Keratinocyte (primary cell): ENCODE data around the gene TBP. TPM values are rescaled to one million over a fixed set of nuclear protein-coding genes. Genes with fewer than 3 reads are reported as not detected.
"Not testable (repeated sequence)": the region's sequence is repeated elsewhere in the genome, so short reads cannot be mapped to it uniquely, and the experiment has no call there.

Experiments
- DNase-seq: peaks from one replicate; pipeline ENCODE4 v3.0.0-alpha.2; 2011; ENCODE audit warnings: low read depth, missing footprints, low spot score
- FAIRE-seq: peaks from 2 replicates; lab custom pipeline; 2011; peaks lifted over from hg19 to GRCh38; lab: Jason Lieb, UNC
- H2AFZ ChIP-seq: 2 replicates; pipeline ENCODE4 v1.6.0; 2012; ENCODE audit warnings: low read length, control low read depth, inconsistent platforms; ENCODE audit not compliant: control insufficient read depth
- H3K27ac ChIP-seq: 2 replicates; pipeline ENCODE4 v1.5.1; 2011; ENCODE audit warnings: low read length; ENCODE audit not compliant: control insufficient read depth, insufficient read depth
- H3K27me3 ChIP-seq: 3 replicates; pipeline ENCODE4 v1.6.0; 2011; ENCODE audit warnings: low read length; ENCODE audit not compliant: control insufficient read depth, insufficient read depth; ENCODE audit errors: extremely low read depth
- H3K36me3 ChIP-seq, 2 experiments: 2 replicates in 1 of 2; 3 replicates in 1 of 2; pipeline ENCODE4 v1.5.1; 2011; ENCODE audit warnings: low read length in 2 of 2, mild to moderate bottlenecking in 1 of 2; ENCODE audit not compliant: control insufficient read depth in 2 of 2, insufficient read depth in 2 of 2; ENCODE audit errors: extremely low read depth in 1 of 2
- H3K4me1 ChIP-seq: 3 replicates; pipeline ENCODE4 v1.5.1; 2011; ENCODE audit warnings: low read length; ENCODE audit not compliant: control insufficient read depth, insufficient read depth; ENCODE audit errors: extremely low read depth
- H3K4me2 ChIP-seq: 3 replicates; pipeline ENCODE4 v1.6.0; 2011; ENCODE audit warnings: low read depth, low read length; ENCODE audit not compliant: control insufficient read depth, insufficient read depth; ENCODE audit errors: extremely low read depth
- H3K4me3 ChIP-seq, 3 experiments: fragments of 200-600 bp in 1 of 3; sonication (generic) in 1 of 3; 2 replicates in 2 of 3; 3 replicates in 1 of 3; pipeline ENCODE4 v1.5.1; 2011 to 2016; ENCODE audit warnings: low read length in 3 of 3, mild to moderate bottlenecking in 3 of 3, control low read depth in 2 of 3, inconsistent platforms in 1 of 3, low read depth in 1 of 3, mixed read lengths in 1 of 3, mixed run types in 1 of 3, moderate library complexity in 1 of 3; ENCODE audit not compliant: control insufficient read depth in 2 of 3, insufficient read depth in 2 of 3; ENCODE audit errors: extremely low read depth in 1 of 3
- H3K79me2 ChIP-seq: 2 replicates; pipeline ENCODE4 v1.6.0; 2012; ENCODE audit warnings: low read length; ENCODE audit not compliant: control insufficient read depth, insufficient read depth
- H3K9ac ChIP-seq: 3 replicates; pipeline ENCODE4 v1.6.0; 2011; ENCODE audit warnings: low read length; ENCODE audit not compliant: control insufficient read depth, insufficient read depth; ENCODE audit errors: extremely low read depth
- H3K9me1 ChIP-seq: 3 replicates; pipeline ENCODE4 v1.6.0; 2011; ENCODE audit warnings: low read length; ENCODE audit not compliant: control insufficient read depth, insufficient read depth; ENCODE audit errors: extremely low read depth
- H3K9me3 ChIP-seq: 2 replicates; pipeline ENCODE4 v1.5.1; 2012; ENCODE audit warnings: low read depth, low read length; ENCODE audit not compliant: control insufficient read depth
- H4K20me1 ChIP-seq: 3 replicates; pipeline ENCODE4 v1.6.0; 2011; ENCODE audit warnings: low read length; ENCODE audit not compliant: control insufficient read depth, insufficient read depth; ENCODE audit errors: extremely low read depth
- CTCF ChIP-seq, 3 experiments: IDR thresholded peaks in 1 of 3; conservative IDR thresholded peaks in 1 of 3; optimal IDR thresholded peaks in 1 of 3; 2 replicates in 2 of 3; 3 replicates in 1 of 3; pipeline versions ENCODE3 to v1.5.1; 2011; ENCODE audit warnings: low read length in 3 of 3, mild to moderate bottlenecking in 3 of 3, moderate library complexity in 2 of 3, control low read depth in 1 of 3, inconsistent platforms in 1 of 3; ENCODE audit not compliant: insufficient read depth in 2 of 3; ENCODE audit errors: extremely low read depth in 1 of 3
- EZH2 ChIP-seq: IDR thresholded peaks from one replicate; pipeline ENCODE4 v1.6.1; 2012; ENCODE audit warnings: inconsistent platforms, mild to moderate bottlenecking, low read length, moderate library complexity
- dilution Hi-C: fragments of 300-500 bp; cut with MboI; formaldehyde crosslinking; loops from one replicate; pipeline ENCODE4 v1.7.0; 2020; ENCODE audit warnings: low sequenced_read_pairs; ENCODE audit not compliant: extremely low pct_ligation_motif_present
- polyA plus RNA-seq, 5 experiments: library from polyadenylated mRNA; depleted of rRNA in 3 of 5; stranded (reverse) in 3 of 5; stranded (forward) in 1 of 5; unstranded in 1 of 5; fragments of >200 nt; gene quantifications; 1 replicate in 1 of 5; 2 replicates in 3 of 5; 3 replicates in 1 of 5; pipeline versions ENCODE4 v1.2.1 to v1.2.3, GENCODE V29; 2011 to 2012; ENCODE audit warnings: missing spikeins in 2 of 5, low read depth in 1 of 5, low replicate concordance in 1 of 5

TBP gene
- polyA plus RNA-seq, 1 donor (not counting 4 experiments of a cell fraction or from before 2014, with no cell fraction given): 17.3 TPM

DNA sequence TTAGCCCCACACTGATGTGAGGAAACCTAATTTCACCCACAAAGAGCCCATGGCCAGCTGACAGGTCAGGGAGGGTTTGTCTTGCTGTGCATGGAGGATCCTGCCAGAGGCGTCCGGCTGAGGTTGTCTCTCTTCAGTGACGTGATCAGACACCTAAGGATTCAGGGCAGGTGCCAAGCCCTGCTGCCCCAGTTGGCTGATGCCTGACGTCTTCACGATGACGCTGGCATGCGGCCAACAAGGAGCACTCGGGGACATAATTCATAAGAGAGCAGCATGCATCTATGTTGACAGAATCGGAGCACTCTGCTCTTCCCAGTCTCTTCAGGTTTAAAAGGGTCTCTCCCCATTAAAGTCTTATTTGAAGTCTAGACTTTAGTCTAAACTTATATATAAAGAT lies 48.9 kb upstream of the TBP start:
- FAIRE-seq: no peak
- Histone ChIP-seq H2AFZ (no peak overlapping the region), H3K9ac (no peak overlapping the region), H3K36me3 (no peaks in the 10 kb centered on the region), H4K20me1 (no peaks in the 10 kb centered on the region), H3K4me1 (no peaks in the 10 kb centered on the region), H3K27ac (no peak overlapping the region), H3K27me3 (no peaks in the 10 kb centered on the region), H3K9me3 (peaks cover 4% of the 10 kb centered on the region), H3K9me1 (no peaks in the 10 kb centered on the region), H3K4me2 (no peak overlapping the region), H3K79me2 (no peaks in the 10 kb centered on the region), H3K4me3 (no peak overlapping the region)
- TF ChIP-seq EZH2: no peak
- no peak for TF ChIP-seq CTCF (optimal IDR thresholded peaks at IDR 0.05 in 1 of 3, IDR thresholded peaks at IDR 0.05 in 1 of 3, conservative IDR thresholded peaks at IDR 0.05 in 1 of 3; ENCODE audit: extremely low read depth in 1 of 3, insufficient read depth in 2 of 3, low read length in 3 of 3)
- no peak for DNase-seq
- dilution Hi-C loops: no loop called here

GRCh38 chr6:170506446-170506845 lies 47.7 kb upstream of the TBP start:
- no peaks in the 10 kb centered on the region for H3K79me2 ChIP-seq
- H3K36me3 ChIP-seq: no peaks in the 10 kb centered on the region

DNA sequence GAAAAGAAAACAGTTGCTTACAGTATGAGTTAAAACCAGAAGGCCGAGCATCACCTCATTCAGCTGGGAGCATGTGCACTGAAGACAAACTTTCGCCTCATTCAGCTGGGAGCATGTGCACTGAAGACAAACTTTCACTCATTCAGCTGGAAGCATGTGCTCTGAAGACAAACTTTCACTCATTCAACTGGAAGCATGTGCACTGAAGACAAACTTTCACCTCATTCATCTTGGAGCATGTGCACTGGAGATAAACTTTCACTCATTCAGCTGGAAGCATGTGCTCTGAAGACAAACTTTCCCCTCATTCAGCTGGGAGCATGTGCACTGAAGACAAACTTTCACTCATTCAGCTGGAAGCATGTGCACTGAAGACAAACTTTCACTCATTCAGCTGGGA lies 46.4 kb upstream of the TBP start:
- H3K9ac ChIP-seq, H3K27ac ChIP-seq, H3K9me3 ChIP-seq, FAIRE-seq, H4K20me1 ChIP-seq, H3K4me3 ChIP-seq, H3K4me2 ChIP-seq, dilution Hi-C loops, H2AFZ ChIP-seq, H3K36me3 ChIP-seq, H3K27me3 ChIP-seq, H3K79me2 ChIP-seq, DNase-seq, H3K4me1 ChIP-seq, H3K9me1 ChIP-seq: not testable (repeated sequence)

More at GRCh38 chr6:170506446-170506845, 47.7 kb upstream of the TBP start:
- Histone ChIP-seq H4K20me1 (no peaks in the 10 kb centered on the region), H3K9ac (no peak overlapping the region), H3K27ac (no peak overlapping the region), H3K9me3 (peaks cover 2% of the 10 kb centered on the region), H3K4me1 (no peaks in the 10 kb centered on the region), H3K4me3 (no peak overlapping the region), H3K9me1 (no peaks in the 10 kb centered on the region), H3K4me2 (no peak overlapping the region), H3K27me3 (no peaks in the 10 kb centered on the region), H2AFZ (no peak overlapping the region)
- DNase-seq: no peak
- FAIRE-seq: no peak
- dilution Hi-C loops: no loop called here
- no peak for TF ChIP-seq EZH2

GRCh38 chr6:170508275-170508674 lies 45.9 kb upstream of the TBP start:
- H3K9me3 ChIP-seq, H3K9ac ChIP-seq, H3K4me3 ChIP-seq, H3K27ac ChIP-seq, H4K20me1 ChIP-seq, FAIRE-seq, DNase-seq, H3K4me2 ChIP-seq, H3K36me3 ChIP-seq, dilution Hi-C loops, H3K79me2 ChIP-seq, H3K27me3 ChIP-seq, H2AFZ ChIP-seq, H3K9me1 ChIP-seq, H3K4me1 ChIP-seq: not testable (repeated sequence)
